LoVo (cell line): Measurements from ENCODE around the gene EMD.

Source experiments
- DNase-seq: peaks from one replicate; pipeline ENCODE4 v3.0.0-alpha.2; 2016; ENCODE audit warnings: low spot score

Gene EMD

GRCh38 chrX:154419189-154419588 is 40.1 kb downstream of the EMD start:
- DNase-seq = no peak

- no peak for DNase-seq
These were observed 40.8 kb downstream of the EMD start for GRCh38 chrX:154419688-154420401.

- no peak for DNase-seq
These were observed 41.3 kb downstream of the EMD start for GRCh38 chrX:154420402-154420756.

GRCh38 chrX:154426916-154427770 is 48.0 kb downstream of the EMD start:
- DNase-seq = no peak

GRCh38 chrX:154428176-154429171 is 49.4 kb downstream of the EMD start, which contains the start of gene ATP6AP1:
TSS of gene ATP6AP1 (plus strand) at chrX:154428677. CDS start at chrX:154428693, 16 bp downstream.
- DNase-seq = peak; percentile 87

GRCh38 chrX:154429711-154430110 is 50.6 kb downstream of the EMD start:
- no peak for DNase-seq

GRCh38 chrX:154430479-154430878 is 51.4 kb downstream of the EMD start:
- no peak for DNase-seq

GRCh38 chrX:154430916-154431315 is 51.8 kb downstream of the EMD start:
- DNase-seq = no peak
